HepG2 (cell line): ENCODE measurements around the gene EFNA4. TPM values are rescaled to one million over a fixed set of nuclear protein-coding genes. Genes with fewer than 3 reads are reported as not detected.

Experiments used
- DNMT3B ChIP-seq: conservative IDR thresholded peaks from 2 replicates; pipeline ENCODE4 v1.6.1; 2016; ENCODE audit warnings: missing biosample characterization, control low read depth
- FOXK1 ChIP-seq: sonication (generic); formaldehyde crosslinking; IDR thresholded peaks from 2 replicates; pipeline ENCODE4 v1.4.0; 2020; ENCODE audit warnings: low read depth, missing genetic modification reagents, borderline replicate concordance
- JUND ChIP-seq: sonication (generic); formaldehyde crosslinking; IDR thresholded peaks from 2 replicates; pipeline ENCODE4 v1.8.0; 2022; ENCODE audit warnings: mild to moderate bottlenecking, missing genetic modification reagents
- LCORL ChIP-seq, 2 experiments: fragments of 450-650 bp in 1 of 2; sonication (generic) in 1 of 2; formaldehyde crosslinking in 1 of 2; IDR thresholded peaks; 2 replicates each; pipeline versions ENCODE4 v1.5.0 to v1.6.1; 2017 to 2020; ENCODE audit warnings: antibody characterized with exemption in 1 of 2, missing genetic modification reagents in 1 of 2
- MED1 ChIP-seq: sonication (generic); formaldehyde crosslinking; IDR thresholded peaks from 2 replicates; pipeline ENCODE4 v1.4.0; 2020; ENCODE audit warnings: missing genetic modification reagents
- MIER3 ChIP-seq: IDR thresholded peaks from 2 replicates; pipeline ENCODE4 v1.6.1; 2016; ENCODE audit warnings: missing compliant biosample characterization, borderline replicate concordance
- MTF1 ChIP-seq: sonication (generic); formaldehyde crosslinking; IDR thresholded peaks from 2 replicates; pipeline ENCODE4 v1.5.0; 2020; ENCODE audit warnings: missing genetic modification reagents
- RORA ChIP-seq: sonication (generic); formaldehyde crosslinking; IDR thresholded peaks from 2 replicates; pipeline ENCODE4 v1.5.0; 2020; ENCODE audit warnings: mild to moderate bottlenecking, missing genetic modification reagents, moderate library complexity
- ZBTB20 ChIP-seq: sonication (generic); formaldehyde crosslinking; IDR thresholded peaks from 2 replicates; pipeline ENCODE4 v1.8.1; 2023; ENCODE audit warnings: missing genetic modification reagents, low read depth, mild to moderate bottlenecking, borderline replicate concordance
- ZNF101 ChIP-seq: sonication (generic); formaldehyde crosslinking; IDR thresholded peaks from 2 replicates; pipeline ENCODE4 v1.4.0; 2020; ENCODE audit warnings: mild to moderate bottlenecking, low read depth, missing genetic modification reagents, borderline replicate concordance
- ZNF17 ChIP-seq: sonication (generic); formaldehyde crosslinking; IDR thresholded peaks from 2 replicates; pipeline ENCODE4 v1.5.0; 2020; ENCODE audit warnings: mild to moderate bottlenecking, missing genetic modification reagents
- ZNF577 ChIP-seq: sonication (generic); formaldehyde crosslinking; IDR thresholded peaks from 2 replicates; pipeline ENCODE4 v1.4.0; 2020; ENCODE audit warnings: mild to moderate bottlenecking, low read depth, missing genetic modification reagents, borderline replicate concordance
- ZNF615 ChIP-seq: sonication (generic); formaldehyde crosslinking; IDR thresholded peaks from 2 replicates; pipeline ENCODE4 v1.5.0; 2020; ENCODE audit warnings: mild to moderate bottlenecking, missing genetic modification reagents, borderline replicate concordance
- ZNF670 ChIP-seq: sonication (generic); formaldehyde crosslinking; IDR thresholded peaks from 2 replicates; pipeline ENCODE4 v1.8.0; 2022; ENCODE audit warnings: mild to moderate bottlenecking, missing genetic modification reagents, borderline replicate concordance
- ZNF788 ChIP-seq: sonication (generic); formaldehyde crosslinking; IDR thresholded peaks from 2 replicates; pipeline ENCODE4 v1.5.0; 2020; ENCODE audit warnings: mild to moderate bottlenecking, missing genetic modification reagents, borderline replicate concordance
- ZSCAN20 ChIP-seq: sonication (generic); formaldehyde crosslinking; IDR thresholded peaks from 2 replicates; pipeline ENCODE4 v1.4.0; 2020; ENCODE audit warnings: missing genetic modification reagents, mild to moderate bottlenecking, borderline replicate concordance
- ZSCAN29 ChIP-seq: sonication (generic); formaldehyde crosslinking; conservative IDR thresholded peaks from 2 replicates; pipeline ENCODE4 v1.4.0; 2020; ENCODE audit warnings: mild to moderate bottlenecking, missing genetic modification reagents
- polyA plus RNA-seq, 8 experiments: library from polyadenylated mRNA; depleted of rRNA in 3 of 8; stranded (reverse) in 7 of 8; unstranded in 1 of 8; fragments of >200 nt; fragmentation: Illumina TruSeq in 4 of 8; extraction: Trizol in 4 of 8; gene quantifications; 2 replicates each; pipeline versions ENCODE4 v1.2.1 to v1.2.3, GENCODE V29; 2011 to 2016; ENCODE audit warnings: low read depth in 4 of 8, missing spikeins in 1 of 8, mixed read lengths in 1 of 8; ENCODE audit not compliant: insufficient read depth in 1 of 8
- total RNA-seq, 5 experiments: library from RNA; depleted of rRNA; stranded (reverse); fragments of >200 nt; fragmentation: Illumina TruSeq; extraction: Trizol; gene quantifications; 2 replicates each; pipeline ENCODE4 v1.2.3, GENCODE V29; 2016; ENCODE audit warnings: low read depth in 1 of 5
- TF ChIP-seq, protein P1 (sequence below): IDR thresholded peaks from 2 replicates; pipeline ENCODE4 v1.6.1; 2016; ENCODE audit warnings: mild to moderate bottlenecking
- TF ChIP-seq, protein P2 (sequence below): IDR thresholded peaks from 2 replicates; pipeline ENCODE4 v1.6.1; 2012; ENCODE audit warnings: low read depth, low read length, improper control_type of control experiment
- TF ChIP-seq, protein P3 (sequence below): sonication (generic); formaldehyde crosslinking; IDR thresholded peaks from 2 replicates; pipeline ENCODE4 v1.4.0; 2020; ENCODE audit warnings: mild to moderate bottlenecking, low read depth, missing genetic modification reagents
- TF ChIP-seq, protein P4 (sequence below): IDR thresholded peaks from 2 replicates; pipeline ENCODE4 v1.6.1; 2016; ENCODE audit warnings: low read depth
- TF ChIP-seq, protein P5 (sequence below): sonication (generic); formaldehyde crosslinking; IDR thresholded peaks from 2 replicates; pipeline ENCODE4 v1.4.0; 2020; ENCODE audit warnings: missing genetic modification reagents

Gene EFNA4
- total and polyA plus RNA-seq, 2 of the 13 experiments (the other 11 are each of a cell fraction or from before 2014, with no cell fraction given) = 12.0 to 17.2 TPM

DNA sequence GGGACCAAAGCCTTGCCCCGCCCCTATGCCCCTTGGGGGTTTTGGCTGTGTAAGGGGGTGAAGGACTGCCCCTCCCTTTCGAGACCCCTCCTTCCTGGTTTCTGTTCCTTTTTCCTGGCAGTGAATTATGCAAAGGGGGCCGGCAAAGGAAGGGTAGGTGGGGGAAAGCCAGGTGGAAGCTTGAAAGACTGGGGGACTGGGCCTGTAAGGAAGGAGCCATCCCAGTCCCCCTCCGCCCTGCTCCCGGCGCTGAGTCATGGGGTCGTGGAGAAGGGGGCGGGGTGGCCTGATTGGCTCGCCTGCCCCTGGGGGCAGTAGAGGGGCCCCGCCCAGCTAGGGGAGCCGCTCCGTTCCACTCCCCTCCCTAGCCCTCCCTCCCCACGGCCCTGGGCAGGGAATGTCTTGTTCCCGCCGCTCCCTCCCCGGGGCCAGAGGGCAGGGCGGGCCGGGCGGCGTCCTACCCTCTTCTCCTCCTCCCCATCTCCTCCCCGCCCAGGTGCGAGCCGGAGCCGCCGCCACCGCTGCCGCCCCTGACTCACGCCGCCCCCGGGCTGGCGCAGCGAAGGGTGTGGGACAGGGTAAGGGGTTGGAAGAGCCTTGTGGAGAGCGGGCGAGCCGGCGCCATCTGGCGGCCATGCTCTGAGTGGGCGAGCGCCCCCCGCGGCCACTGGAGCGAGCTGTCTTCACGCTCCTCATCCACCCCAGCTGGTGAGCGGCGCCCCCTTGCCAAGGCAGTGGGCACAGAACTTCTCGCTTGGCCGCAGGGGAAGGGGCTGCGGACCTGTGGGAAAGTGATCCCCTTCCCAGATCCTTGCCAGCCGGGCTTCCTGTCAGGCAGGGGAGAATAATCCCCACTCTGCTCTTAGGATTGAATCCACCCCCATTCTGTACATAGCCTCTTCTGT is 46.2 kb upstream of the EFNA4 start (continued):
- TF ChIP-seq, protein P1, sequence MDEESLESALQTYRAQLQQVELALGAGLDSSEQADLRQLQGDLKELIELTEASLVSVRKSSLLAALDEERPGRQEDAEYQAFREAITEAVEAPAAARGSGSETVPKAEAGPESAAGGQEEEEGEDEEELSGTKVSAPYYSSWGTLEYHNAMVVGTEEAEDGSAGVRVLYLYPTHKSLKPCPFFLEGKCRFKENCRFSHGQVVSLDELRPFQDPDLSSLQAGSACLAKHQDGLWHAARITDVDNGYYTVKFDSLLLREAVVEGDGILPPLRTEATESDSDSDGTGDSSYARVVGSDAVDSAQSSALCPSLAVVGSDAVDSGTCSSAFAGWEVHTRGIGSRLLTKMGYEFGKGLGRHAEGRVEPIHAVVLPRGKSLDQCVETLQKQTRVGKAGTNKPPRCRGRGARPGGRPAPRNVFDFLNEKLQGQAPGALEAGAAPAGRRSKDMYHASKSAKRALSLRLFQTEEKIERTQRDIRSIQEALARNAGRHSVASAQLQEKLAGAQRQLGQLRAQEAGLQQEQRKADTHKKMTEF (CRISPR knock-in tag) = peak; percentile 98
- TF ChIP-seq LCORL (IDR thresholded peaks at IDR 0.05) = no peak
- TF ChIP-seq LCORL (CRISPR knock-in tag; IDR thresholded peaks at IDR 0.05) = peak; percentile 93
- TF ChIP-seq RORA (CRISPR knock-in tag) = no peak
- TF ChIP-seq ZNF101 (CRISPR knock-in tag) = no peak
- TF ChIP-seq MTF1 = no peak
- peak; percentile 47; the same call in 1 of the 2 replicates for TF ChIP-seq MIER3 (CRISPR knock-in tag)
- no peak for TF ChIP-seq ZNF17 (CRISPR knock-in tag)
- TF ChIP-seq, protein P2, sequence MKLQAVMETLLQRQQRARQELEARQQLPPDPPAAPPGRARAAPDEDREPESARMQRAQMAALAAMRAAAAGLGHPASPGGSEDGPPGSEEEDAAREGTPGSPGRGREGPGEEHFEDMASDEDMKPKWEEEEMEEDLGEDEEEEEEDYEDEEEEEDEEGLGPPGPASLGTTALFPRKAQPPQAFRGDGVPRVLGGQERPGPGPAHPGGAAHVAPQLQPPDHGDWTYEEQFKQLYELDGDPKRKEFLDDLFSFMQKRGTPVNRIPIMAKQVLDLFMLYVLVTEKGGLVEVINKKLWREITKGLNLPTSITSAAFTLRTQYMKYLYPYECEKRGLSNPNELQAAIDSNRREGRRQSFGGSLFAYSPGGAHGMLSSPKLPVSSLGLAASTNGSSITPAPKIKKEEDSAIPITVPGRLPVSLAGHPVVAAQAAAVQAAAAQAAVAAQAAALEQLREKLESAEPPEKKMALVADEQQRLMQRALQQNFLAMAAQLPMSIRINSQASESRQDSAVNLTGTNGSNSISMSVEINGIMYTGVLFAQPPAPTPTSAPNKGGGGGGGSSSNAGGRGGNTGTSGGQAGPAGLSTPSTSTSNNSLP = no peak
- 0 out of 2 replicates have a peak, but pooled peaks have one; percentile 51 for TF ChIP-seq ZBTB20 (CRISPR knock-in tag)
- TF ChIP-seq, protein P3, sequence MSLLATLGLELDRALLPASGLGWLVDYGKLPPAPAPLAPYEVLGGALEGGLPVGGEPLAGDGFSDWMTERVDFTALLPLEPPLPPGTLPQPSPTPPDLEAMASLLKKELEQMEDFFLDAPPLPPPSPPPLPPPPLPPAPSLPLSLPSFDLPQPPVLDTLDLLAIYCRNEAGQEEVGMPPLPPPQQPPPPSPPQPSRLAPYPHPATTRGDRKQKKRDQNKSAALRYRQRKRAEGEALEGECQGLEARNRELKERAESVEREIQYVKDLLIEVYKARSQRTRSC = no peak
- 0 out of 2 replicates have a peak, but pooled peaks have one; percentile 94 for TF ChIP-seq ZNF615 (CRISPR knock-in tag)
- peak; percentile 46; the same call in 1 of the 2 replicates for TF ChIP-seq JUND (CRISPR knock-in tag)
- TF ChIP-seq MED1 = peak; percentile 85
- TF ChIP-seq ZNF788 (CRISPR knock-in tag) = peak; percentile 90; the same call in 1 of the 2 replicates
- TF ChIP-seq ZNF577 (CRISPR knock-in tag) = no peak
- TF ChIP-seq, protein P4, sequence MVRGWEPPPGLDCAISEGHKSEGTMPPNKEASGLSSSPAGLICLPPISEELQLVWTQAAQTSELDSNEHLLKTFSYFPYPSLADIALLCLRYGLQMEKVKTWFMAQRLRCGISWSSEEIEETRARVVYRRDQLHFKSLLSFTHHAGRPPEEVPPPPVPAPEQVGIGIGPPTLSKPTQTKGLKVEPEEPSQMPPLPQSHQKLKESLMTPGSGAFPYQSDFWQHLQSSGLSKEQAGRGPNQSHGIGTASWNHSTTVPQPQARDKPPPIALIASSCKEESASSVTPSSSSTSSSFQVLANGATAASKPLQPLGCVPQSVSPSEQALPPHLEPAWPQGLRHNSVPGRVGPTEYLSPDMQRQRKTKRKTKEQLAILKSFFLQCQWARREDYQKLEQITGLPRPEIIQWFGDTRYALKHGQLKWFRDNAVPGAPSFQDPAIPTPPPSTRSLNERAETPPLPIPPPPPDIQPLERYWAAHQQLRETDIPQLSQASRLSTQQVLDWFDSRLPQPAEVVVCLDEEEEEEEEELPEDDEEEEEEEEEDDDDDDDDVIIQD (CRISPR knock-in tag) = no peak
- TF ChIP-seq ZSCAN29 (CRISPR knock-in tag) = no peak
- no peak for TF ChIP-seq DNMT3B (CRISPR knock-in tag)
- TF ChIP-seq FOXK1 = peak; percentile 46; the same call in 1 of the 2 replicates
- peak; percentile 48; the same call in 1 of the 2 replicates for TF ChIP-seq ZSCAN20
- TF ChIP-seq, protein P5, sequence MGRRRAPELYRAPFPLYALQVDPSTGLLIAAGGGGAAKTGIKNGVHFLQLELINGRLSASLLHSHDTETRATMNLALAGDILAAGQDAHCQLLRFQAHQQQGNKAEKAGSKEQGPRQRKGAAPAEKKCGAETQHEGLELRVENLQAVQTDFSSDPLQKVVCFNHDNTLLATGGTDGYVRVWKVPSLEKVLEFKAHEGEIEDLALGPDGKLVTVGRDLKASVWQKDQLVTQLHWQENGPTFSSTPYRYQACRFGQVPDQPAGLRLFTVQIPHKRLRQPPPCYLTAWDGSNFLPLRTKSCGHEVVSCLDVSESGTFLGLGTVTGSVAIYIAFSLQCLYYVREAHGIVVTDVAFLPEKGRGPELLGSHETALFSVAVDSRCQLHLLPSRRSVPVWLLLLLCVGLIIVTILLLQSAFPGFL (CRISPR knock-in tag) = no peak
- TF ChIP-seq ZNF670 (CRISPR knock-in tag) = 0 out of 2 replicates have a peak, but pooled peaks have one; percentile 52
